H9 (cell line): Measurements from ENCODE around the gene MYCN. TPM values are rescaled to one million over a fixed set of nuclear protein-coding genes. Genes with fewer than 3 reads are reported as not detected.

ENCODE experiments used
- DNase-seq: peaks from one replicate; pipeline ENCODE4 v3.0.0-alpha.2; 2017
- H2AFZ ChIP-seq: one replicate; pipeline ENCODE4 v1.6.1; 2013; ENCODE audit warnings: mild to moderate bottlenecking, low read length, control low read depth, moderate library complexity
- H2AK5ac ChIP-seq: 2 replicates; pipeline ENCODE4 v1.6.1; 2013; ENCODE audit warnings: low read length, control low read depth, mixed read lengths; ENCODE audit not compliant: insufficient read length
- H2BK120ac ChIP-seq: one replicate; pipeline ENCODE4 v1.6.1; 2013; ENCODE audit warnings: low read depth, mild to moderate bottlenecking, low read length, control low read depth, inconsistent platforms; ENCODE audit not compliant: poor library complexity, severe bottlenecking
- H2BK12ac ChIP-seq: 2 replicates; pipeline ENCODE4 v1.6.1; 2013; ENCODE audit warnings: low read length, control low read depth, mixed read lengths, low read depth; ENCODE audit not compliant: insufficient read length
- H2BK15ac ChIP-seq: 2 replicates; pipeline ENCODE4 v1.6.1; 2013; ENCODE audit warnings: low read depth, low read length, control low read depth
- H2BK20ac ChIP-seq: one replicate; pipeline ENCODE4 v1.6.1; 2013; ENCODE audit warnings: low read depth, mild to moderate bottlenecking, low read length, control low read depth, inconsistent platforms; ENCODE audit not compliant: poor library complexity, severe bottlenecking
- H2BK5ac ChIP-seq: 2 replicates; pipeline ENCODE4 v1.6.1; 2013; ENCODE audit warnings: low read length, control low read depth, mixed read lengths; ENCODE audit not compliant: insufficient read length
- H3K14ac ChIP-seq: 2 replicates; pipeline ENCODE4 v1.6.1; 2013; ENCODE audit warnings: low read length, control low read depth; ENCODE audit not compliant: insufficient read depth
- H3K18ac ChIP-seq: 2 replicates; pipeline ENCODE4 v1.6.1; 2013; ENCODE audit warnings: low read depth, mild to moderate bottlenecking, mixed read lengths, low read length, control low read depth; ENCODE audit not compliant: insufficient read length
- H3K23ac ChIP-seq: 2 replicates; pipeline ENCODE4 v1.6.1; 2013; ENCODE audit warnings: low read length, control low read depth, mixed read lengths, low read depth; ENCODE audit not compliant: insufficient read length
- H3K23me2 ChIP-seq: 2 replicates; pipeline ENCODE4 v1.6.1; 2013; ENCODE audit warnings: low read depth, mild to moderate bottlenecking, mixed read lengths, low read length, control low read depth; ENCODE audit not compliant: insufficient read length, poor library complexity, severe bottlenecking
- H3K27ac ChIP-seq: 2 replicates; pipeline ENCODE4 v1.5.1; 2013; ENCODE audit warnings: low read length, control low read depth, mixed read lengths, low read depth; ENCODE audit not compliant: insufficient read length
- H3K27me3 ChIP-seq: 2 replicates; pipeline ENCODE4 v1.6.1; 2013; ENCODE audit warnings: low read length, control low read depth, inconsistent platforms; ENCODE audit not compliant: insufficient read depth
- H3K4ac ChIP-seq: 2 replicates; pipeline ENCODE4 v1.6.1; 2013; ENCODE audit warnings: low read depth, mild to moderate bottlenecking, control low read depth, inconsistent platforms, low read length, moderate library complexity
- H3K4me1 ChIP-seq: 2 replicates; pipeline ENCODE4 v1.6.1; 2013; ENCODE audit warnings: low read length, control low read depth, inconsistent platforms; ENCODE audit not compliant: insufficient read depth
- H3K4me2 ChIP-seq: 2 replicates; pipeline ENCODE4 v1.6.1; 2013; ENCODE audit warnings: low read length, control low read depth, mixed read lengths; ENCODE audit not compliant: insufficient read length, insufficient read depth
- H3K56ac ChIP-seq: 2 replicates; pipeline ENCODE4 v1.6.1; 2013; ENCODE audit warnings: low read depth, mild to moderate bottlenecking, mixed read lengths, low read length, control low read depth; ENCODE audit not compliant: insufficient read length
- H3K79me1 ChIP-seq: 2 replicates; pipeline ENCODE4 v1.6.1; 2013; ENCODE audit warnings: low read depth, mild to moderate bottlenecking, moderate library complexity, low read length, control low read depth, inconsistent platforms; ENCODE audit not compliant: insufficient read depth, poor library complexity, severe bottlenecking
- H3K79me2 ChIP-seq: 2 replicates; pipeline ENCODE4 v1.6.1; 2013; ENCODE audit warnings: low read length, control low read depth, inconsistent platforms; ENCODE audit not compliant: insufficient read depth
- H3K9ac ChIP-seq: 2 replicates; pipeline ENCODE4 v1.6.1; 2013; ENCODE audit warnings: low read length, control low read depth, mixed read lengths; ENCODE audit not compliant: insufficient read length; ENCODE audit errors: extremely low read depth
- H3K9me3 ChIP-seq: one replicate; pipeline ENCODE4 v1.6.1; 2013; ENCODE audit warnings: low read depth, low read length, inconsistent platforms; ENCODE audit not compliant: control insufficient read depth
- H3T11ph ChIP-seq: one replicate; pipeline ENCODE4 v1.6.1; 2013; ENCODE audit warnings: mild to moderate bottlenecking, low read length, control low read depth, inconsistent platforms
- H4K20me1 ChIP-seq: one replicate; pipeline ENCODE4 v1.6.1; 2013; ENCODE audit not compliant: control insufficient read depth, insufficient read length, insufficient read depth
- H4K5ac ChIP-seq: 2 replicates; pipeline ENCODE4 v1.6.1; 2013; ENCODE audit warnings: low read depth, mild to moderate bottlenecking, mixed read lengths, low read length, control low read depth; ENCODE audit not compliant: insufficient read length
- H4K8ac ChIP-seq: replicated peaks from 2 replicates; pipeline ENCODE4 v1.6.1; 2013; ENCODE audit warnings: low read length, control low read depth, mixed read lengths, low read depth; ENCODE audit not compliant: insufficient read length
- H4K91ac ChIP-seq: 2 replicates; pipeline ENCODE4 v1.6.1; 2013; ENCODE audit warnings: low read depth, mild to moderate bottlenecking, moderate library complexity, mixed read lengths, low read length, control low read depth; ENCODE audit not compliant: insufficient read length
- H3K27ac Mint-ChIP-seq, 3 experiments: 2 replicates in 2 of 3; 3 replicates in 1 of 3; pipeline ENCODE4 v1.8.0; 2020 to 2021; ENCODE audit warnings: mixed read lengths in 3 of 3, mild to moderate bottlenecking in 1 of 3, moderate library complexity in 1 of 3
- H3K27me3 Mint-ChIP-seq: 2 replicates; pipeline ENCODE4 v1.8.0; 2021; ENCODE audit warnings: low read depth, mild to moderate bottlenecking, moderate library complexity, mixed read lengths
- H3K36me3 Mint-ChIP-seq, 3 experiments: 2 replicates in 2 of 3; 3 replicates in 1 of 3; pipeline ENCODE4 v1.8.0; 2020 to 2021; ENCODE audit warnings: low read depth in 3 of 3, mixed read lengths in 3 of 3; ENCODE audit not compliant: insufficient read depth in 1 of 3
- H3K4me1 Mint-ChIP-seq, 2 experiments: 2 replicates each; pipeline ENCODE4 v1.8.0; 2020; ENCODE audit warnings: mixed read lengths in 2 of 2
- H3K4me3 Mint-ChIP-seq, 2 experiments: 2 replicates in 1 of 2; 3 replicates in 1 of 2; pipeline ENCODE4 v1.8.0; 2020 to 2021; ENCODE audit warnings: mild to moderate bottlenecking in 2 of 2, mixed read lengths in 2 of 2, moderate library complexity in 1 of 2
- H3K9me3 Mint-ChIP-seq, 2 experiments: 2 replicates in 1 of 2; 3 replicates in 1 of 2; pipeline ENCODE4 v1.8.0; 2020; ENCODE audit warnings: mild to moderate bottlenecking in 2 of 2, mixed read lengths in 2 of 2, moderate library complexity in 1 of 2
- CTCF ChIP-seq: fragments of 200-600 bp; sonication (generic); conservative IDR thresholded peaks from 3 replicates; pipeline ENCODE4 v1.8.0; 2021; ENCODE audit warnings: antibody characterized with exemption, mild to moderate bottlenecking
- WGBS: extraction: QIAGEN DNeasy Blood & Tissue Kit; methylation state at CpG from one replicate; pipeline ENCODE4 v1.1.7; 2013; ENCODE audit warnings: missing lambda C conversion rate, low lambda C conversion rate, mixed read lengths; ENCODE audit not compliant: insufficient read length; ENCODE audit errors: extremely low coverage; 5-methylcytosine and 5-hydroxymethylcytosine counted together
- total RNA-seq: library from RNA; stranded (reverse); gene quantifications from 2 replicates; pipeline ENCODE4 v1.2.1, GENCODE V29; 2021

The MYCN gene
- total RNA-seq, 1 experiment from 2014 or later, result 100.0 TPM

GRCh38 chr2:15970701-15971100, 30.4 kb downstream of the MYCN start:
- H3K9ac ChIP-seq, result no peak overlapping the region
- DNase-seq, result no peak
- H4K20me1 ChIP-seq, result no peaks in the 10 kb centered on the region
- no peaks in the 10 kb centered on the region for H3K79me2 ChIP-seq
- H2AFZ ChIP-seq, result no peak overlapping the region
- WGBS, result no CpG with 5 or more reads among the region's 5 CpGs
- H3K27ac ChIP-seq, result no peak overlapping the region
- Mint-ChIP-seq H3K27me3 (peaks cover 2% of the 10 kb centered on the region; the same call in 1 of the 2 replicates), H3K36me3 (no peaks in the 10 kb centered on the region; a peak in 1 of 7 replicates), H3K4me1 (peaks cover 47 to 60% of the 10 kb centered on the region in 2 experiments), H3K9me3 (no peaks in the 10 kb centered on the region), H3K4me3 (no peak overlapping the region), H3K27ac (no peak overlapping the region)
- no peak overlapping the region for H4K8ac ChIP-seq
- no peak overlapping the region for H3K23ac ChIP-seq
- H2BK5ac ChIP-seq, result no peak overlapping the region
- H3K4me2 ChIP-seq, result no peak overlapping the region
- no peak overlapping the region for H3T11ph ChIP-seq
- H3K79me1 ChIP-seq, result no peaks in the 10 kb centered on the region
- peaks cover 3% of the 10 kb centered on the region for H3K23me2 ChIP-seq
- H4K91ac ChIP-seq, result no peak overlapping the region
- no peaks in the 10 kb centered on the region for H3K27me3 ChIP-seq
- no peak overlapping the region for H3K18ac ChIP-seq
- no peak overlapping the region for H2AK5ac ChIP-seq
- H3K9me3 ChIP-seq, result no peaks in the 10 kb centered on the region
- H3K4ac ChIP-seq, result no peak overlapping the region; the same call in 1 of the 2 replicates
- H2BK20ac ChIP-seq, result no peak overlapping the region
- peaks cover 5% of the 10 kb centered on the region; the same call in 1 of the 2 replicates for H3K4me1 ChIP-seq
- no peak for TF ChIP-seq CTCF
- H2BK120ac ChIP-seq, result no peak overlapping the region
- no peak overlapping the region for H3K56ac ChIP-seq
- no peak overlapping the region for H4K5ac ChIP-seq
- no peak overlapping the region for H2BK12ac ChIP-seq
- no peak overlapping the region for H2BK15ac ChIP-seq
- H3K14ac ChIP-seq, result no peak overlapping the region
